Hindlimb muscle (tissue), 1 donor: ENCODE measurements around the gene S100A3. TPM values are rescaled to one million over a fixed set of nuclear protein-coding genes. Genes with fewer than 3 reads are reported as not detected.

Source experiments
- DNase-seq: peaks from one replicate; pipeline ENCODE4 v3.0.0-alpha.2; 2013
- polyA plus RNA-seq: library from polyadenylated mRNA; unstranded; fragments of 120-200 nt; gene quantifications from one replicate; pipeline ENCODE4 v1.2.1, GENCODE V29; 2013; ENCODE audit not compliant: insufficient read length

The S100A3 gene
- polyA plus RNA-seq, 1 donor: 1.2 TPM

DNA sequence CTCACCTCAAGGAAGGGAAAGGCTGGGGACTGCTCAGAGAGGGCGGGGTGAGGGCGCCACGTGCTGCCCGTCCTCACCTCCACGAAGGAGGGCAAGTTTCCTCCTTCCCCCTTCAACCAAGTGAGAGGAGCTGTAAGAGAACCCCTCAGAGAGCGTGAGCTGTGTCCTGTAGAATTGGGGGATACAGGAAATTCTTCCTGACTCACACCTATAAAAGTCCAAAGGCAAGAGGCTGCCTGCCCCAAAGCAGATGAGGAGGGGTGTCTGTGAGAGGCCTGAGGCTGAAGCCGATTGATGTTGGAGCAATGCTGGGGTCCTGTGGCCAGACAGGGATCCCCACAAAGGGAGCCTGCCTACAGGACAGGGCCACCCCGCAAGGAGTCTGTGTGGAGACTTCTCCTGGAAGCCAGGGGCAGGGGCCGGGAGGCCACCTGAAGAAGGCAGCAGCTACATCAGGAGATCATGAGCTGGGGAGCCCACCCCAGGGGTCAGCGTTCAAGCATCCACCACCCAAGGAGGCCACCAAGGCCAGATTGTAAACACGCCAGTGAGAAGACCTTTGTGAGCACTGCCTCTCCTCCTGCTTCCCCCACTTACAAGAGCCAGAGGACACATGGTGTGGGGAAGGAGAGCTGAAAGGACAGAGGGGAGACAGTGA lies 41.0 kb downstream of the S100A3 start:
- DNase-seq: no peak

DNA sequence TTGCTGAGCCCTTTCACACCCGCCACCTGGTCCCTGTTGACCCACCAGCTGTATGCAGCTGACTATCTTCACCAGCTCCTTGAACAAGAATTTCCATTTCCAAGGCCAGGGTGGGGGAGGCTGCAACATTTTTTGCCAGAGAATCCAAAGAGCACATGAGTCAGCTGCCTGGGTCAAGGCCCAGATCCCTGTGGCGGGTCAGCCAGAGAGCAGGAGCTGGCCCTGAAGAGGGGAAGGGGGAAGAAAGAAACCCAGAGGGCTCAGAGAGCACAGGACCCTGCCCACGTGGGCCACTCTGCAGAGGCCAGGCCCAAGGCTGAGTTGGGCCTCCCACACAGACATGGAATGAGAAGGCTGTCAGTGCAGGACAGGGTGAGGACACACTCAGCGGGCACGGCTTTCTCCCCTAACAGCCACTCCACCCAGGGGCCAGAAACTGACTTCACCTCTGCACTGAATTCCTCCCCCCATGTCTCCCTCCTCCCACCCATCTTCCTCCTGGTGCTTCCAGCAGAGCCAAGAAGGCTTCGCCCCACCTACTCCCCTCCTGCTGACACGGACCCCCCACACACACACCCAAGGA lies 42.1 kb downstream of the S100A3 start:
- DNase-seq: peak; percentile 93

DNA sequence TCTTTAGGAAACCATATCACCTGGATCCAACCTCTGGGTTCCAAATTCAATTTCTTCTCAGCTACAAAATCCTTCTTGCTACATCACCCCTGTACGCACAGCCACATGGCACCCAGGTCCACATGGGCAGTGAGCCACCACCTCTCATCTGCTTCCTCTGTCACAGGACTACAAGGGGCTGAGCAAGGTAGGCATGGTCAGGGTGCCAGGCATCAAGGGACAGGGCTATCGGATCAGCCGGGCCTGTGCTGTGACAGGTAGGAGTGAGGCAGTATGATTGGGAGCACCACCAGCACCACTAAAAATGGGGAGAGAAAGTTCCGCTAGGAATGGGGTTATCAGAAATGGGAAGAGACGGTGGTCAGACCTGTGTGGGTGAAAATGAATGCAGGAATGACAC lies 42.7 kb downstream of the S100A3 start:
- no peak for DNase-seq

DNA sequence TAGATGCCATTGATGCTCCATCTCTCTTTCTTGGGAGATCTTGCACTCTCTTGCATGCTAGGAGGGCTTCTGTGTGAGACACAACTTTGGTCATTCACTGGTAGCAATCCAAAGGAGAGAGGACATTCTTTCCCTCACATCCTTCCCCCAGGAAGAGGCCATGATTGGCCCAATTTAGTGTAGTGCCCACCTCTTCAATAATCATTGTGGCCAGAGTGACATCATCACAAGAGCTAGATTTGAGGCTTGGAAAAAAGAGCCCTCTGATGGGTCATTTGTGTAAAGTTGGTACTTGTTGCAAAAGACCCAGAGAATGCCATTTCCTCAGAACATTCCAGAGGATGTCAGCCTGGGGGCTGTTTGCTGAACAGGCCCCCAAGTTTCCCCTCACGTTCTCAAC lies 43.5 kb downstream of the S100A3 start:
- no peak for DNase-seq

DNA sequence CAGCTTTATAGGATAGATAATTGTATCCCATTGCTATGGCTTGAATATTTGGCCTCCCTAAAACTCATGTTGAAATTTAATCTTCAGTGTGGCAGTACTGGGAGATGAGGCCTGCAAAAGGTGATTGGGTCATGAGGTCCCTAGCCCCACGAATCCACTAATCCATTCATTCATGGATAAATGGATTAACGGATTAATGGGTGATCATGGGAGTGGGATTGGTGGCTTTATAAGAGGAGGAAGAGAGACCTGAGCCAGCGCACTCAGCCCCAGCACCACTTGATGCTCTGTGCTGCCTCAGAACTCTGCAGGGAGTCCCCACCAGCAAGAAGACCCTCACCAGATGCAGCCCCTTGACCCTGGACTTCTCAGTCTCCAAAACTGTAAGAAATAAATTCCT lies 45.3 kb downstream of the S100A3 start:
- no peak for DNase-seq

DNA sequence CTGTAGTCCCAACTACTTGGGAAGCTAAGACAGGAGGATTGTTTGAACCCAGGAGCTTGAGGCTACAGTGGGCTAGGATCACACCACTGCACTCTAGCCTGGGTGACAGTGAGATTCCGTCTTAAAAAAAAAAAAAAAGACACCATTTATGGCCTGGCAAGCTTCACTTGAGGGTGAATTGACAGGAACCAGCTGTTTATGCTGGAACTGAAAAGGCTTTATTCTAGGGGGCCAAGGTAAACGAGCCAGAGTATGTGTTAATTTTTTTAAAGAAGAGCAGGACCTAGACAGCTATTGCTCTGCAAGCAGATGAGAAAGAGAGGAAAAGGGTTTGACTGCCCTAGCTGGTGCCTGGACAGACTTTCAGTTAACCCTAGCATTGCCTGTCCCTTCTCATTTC lies 50.3 kb downstream of the S100A3 start:
- no peak for DNase-seq

Other genes with a start within 250 kb of the S100A3 start
- not detected for gene PGLYRP3, start 236.3 kb downstream of the S100A3 start, polyA plus RNA-seq
- not detected for gene PGLYRP4, start 200.4 kb downstream of the S100A3 start, polyA plus RNA-seq
- 17.0 TPM for gene S100A9, start 191.4 kb downstream of the S100A3 start, polyA plus RNA-seq
- gene S100A12, start 173.6 kb downstream of the S100A3 start, polyA plus RNA-seq: 1.0 TPM
- 12.5 TPM for gene S100A8, start 158.2 kb downstream of the S100A3 start, polyA plus RNA-seq
- not detected for gene S100A7A, start 132.7 kb downstream of the S100A3 start, polyA plus RNA-seq
- gene S100A7, start 88.6 kb downstream of the S100A3 start, polyA plus RNA-seq: not detected
- 187 TPM for gene S100A6, start 13.3 kb downstream of the S100A3 start, polyA plus RNA-seq
- gene S100A5, start 8.3 kb downstream of the S100A3 start, polyA plus RNA-seq: not detected
- gene S100A4, start 3.5 kb downstream of the S100A3 start, polyA plus RNA-seq: 193 TPM
- gene S100A2, start 16.6 kb upstream of the S100A3 start, polyA plus RNA-seq: 2.2 TPM
- gene S100A16, start 63.9 kb upstream of the S100A3 start, polyA plus RNA-seq: 54.7 TPM
- 1.1 TPM for gene S100A14, start 67.1 kb upstream of the S100A3 start, polyA plus RNA-seq
- 58.5 TPM for gene S100A13, start 78.2 kb upstream of the S100A3 start, polyA plus RNA-seq
- gene S100A1, start 79.2 kb upstream of the S100A3 start, polyA plus RNA-seq: 11.6 TPM
- gene CHTOP, start 84.8 kb upstream of the S100A3 start, polyA plus RNA-seq: 100 TPM
- gene SNAPIN, start 109.4 kb upstream of the S100A3 start, polyA plus RNA-seq: 54.5 TPM
- 139 TPM for gene ILF2, start 121.7 kb upstream of the S100A3 start, polyA plus RNA-seq
- 17.2 TPM for gene NPR1, start 129.4 kb upstream of the S100A3 start, polyA plus RNA-seq
- gene INTS3, start 178.8 kb upstream of the S100A3 start, polyA plus RNA-seq: 45.5 TPM
- gene SLC27A3, start 226.1 kb upstream of the S100A3 start, polyA plus RNA-seq: 23.7 TPM